Cardiac muscle cell (in vitro differentiated cells and primary cell): ENCODE measurements around the gene AQP6. TPM values are rescaled to one million over a fixed set of nuclear protein-coding genes. Genes with fewer than 3 reads are reported as not detected.
A peak's percentile ranks its signal among the peaks of the same experiment; 100 is the strongest.

Source experiments
- DNase-seq, 2 donors: peaks; one replicate each; pipeline versions ENCODE4 v3.0.0 to v3.0.0-alpha.2; 2010 to 2017; ENCODE audit warnings: low read depth in 1 of 2, low spot score in 1 of 2
- H3K27ac ChIP-seq: fragments of 200-600 bp; sonication (generic); 2 replicates; pipeline ENCODE4 v1.5.1; 2016
- H3K27me3 ChIP-seq: fragments of 200-600 bp; sonication (generic); 2 replicates; pipeline ENCODE4 v1.6.0; 2016; ENCODE audit warnings: control low read depth
- H3K36me3 ChIP-seq: fragments of 200-600 bp; sonication (generic); 2 replicates; pipeline ENCODE4 v1.5.1; 2016; ENCODE audit warnings: control low read depth
- H3K4me1 ChIP-seq: fragments of 200-600 bp; sonication (generic); 2 replicates; pipeline ENCODE4 v1.8.1; 2017; ENCODE audit warnings: low read depth, mild to moderate bottlenecking, mixed run types
- H3K4me3 ChIP-seq: fragments of 200-600 bp; sonication (generic); 2 replicates; pipeline ENCODE4 v1.5.1; 2016; ENCODE audit warnings: mild to moderate bottlenecking
- H3K9me3 ChIP-seq: fragments of 200-600 bp; sonication (generic); 2 replicates; pipeline ENCODE4 v1.5.1; 2017; ENCODE audit warnings: low read depth, mild to moderate bottlenecking, control low read depth
- CTCF ChIP-seq: IDR thresholded peaks from 2 replicates; pipeline ENCODE4 v1.5.1; 2012; ENCODE audit warnings: low read depth, mild to moderate bottlenecking, low read length
- polyA plus RNA-seq: library from polyadenylated mRNA; unstranded; fragments of >200 nt; fragmentation: Nextera tagmentation; extraction: Ambion mirVana; gene quantifications from 2 replicates; pipeline ENCODE4 v1.2.1, GENCODE V29; 2016
- total RNA-seq: library from RNA; depleted of rRNA; stranded (reverse); fragments of >200 nt; gene quantifications from 2 replicates; pipeline ENCODE4 v1.2.3, GENCODE V29; 2016

Gene AQP6
- total and polyA plus RNA-seq, 2 experiments from 2014 or later, result 0.26 to 1.8 TPM

GRCh38 chr12:50018154-50018553, 45.4 kb downstream of the AQP6 start:
- Histone ChIP-seq H3K4me3 (no peak overlapping the region), H3K36me3 (no peaks in the 10 kb centered on the region), H3K4me1 (peaks cover 27% of the 10 kb centered on the region), H3K27ac (no peak overlapping the region), H3K27me3 (no peaks in the 10 kb centered on the region), H3K9me3 (no peaks in the 10 kb centered on the region)
- no peak for TF ChIP-seq CTCF
- DNase-seq, result peak in 1 of 2 donors; percentile 33

GRCh38 chr12:50018968-50019367, 46.2 kb downstream of the AQP6 start:
- peak in 1 of 2 donors; percentile 73 for DNase-seq

GRCh38 chr12:50019524-50019923, 46.8 kb downstream of the AQP6 start:
- H3K27me3 ChIP-seq, result no peaks in the 10 kb centered on the region
- H3K4me3 ChIP-seq, result no peak overlapping the region
- H3K4me1 ChIP-seq, result peaks cover 27% of the 10 kb centered on the region
- DNase-seq, result no peak
- H3K36me3 ChIP-seq, result no peaks in the 10 kb centered on the region
- no peak for TF ChIP-seq CTCF
- no peak overlapping the region for H3K27ac ChIP-seq
- no peaks in the 10 kb centered on the region for H3K9me3 ChIP-seq

More at GRCh38 chr12:50018968-50019367, 46.2 kb downstream of the AQP6 start:
- H3K27me3 ChIP-seq, result no peaks in the 10 kb centered on the region
- no peak for TF ChIP-seq CTCF
- no peak overlapping the region for H3K27ac ChIP-seq
- H3K36me3 ChIP-seq, result no peaks in the 10 kb centered on the region
- H3K4me1 ChIP-seq, result peaks cover 27% of the 10 kb centered on the region
- no peaks in the 10 kb centered on the region for H3K9me3 ChIP-seq
- H3K4me3 ChIP-seq, result no peak overlapping the region

GRCh38 chr12:50021031-50021430, 48.3 kb downstream of the AQP6 start:
- Histone ChIP-seq H3K27ac (no peak overlapping the region), H3K4me1 (peaks cover 27% of the 10 kb centered on the region), H3K4me3 (no peak overlapping the region), H3K9me3 (no peaks in the 10 kb centered on the region), H3K27me3 (no peaks in the 10 kb centered on the region), H3K36me3 (no peaks in the 10 kb centered on the region)
- DNase-seq, result no peak
- TF ChIP-seq CTCF, result no peak

- Histone ChIP-seq H3K27me3 (no peaks in the 10 kb centered on the region), H3K36me3 (no peaks in the 10 kb centered on the region), H3K9me3 (no peaks in the 10 kb centered on the region), H3K4me3 (no peak overlapping the region), H3K4me1 (peaks cover 18% of the 10 kb centered on the region), H3K27ac (no peak overlapping the region)
- no peak for DNase-seq
- no peak for TF ChIP-seq CTCF
Observed at GRCh38 chr12:50022903-50023302, 50.2 kb downstream of the AQP6 start.

- Histone ChIP-seq H3K36me3 (no peaks in the 10 kb centered on the region), H3K9me3 (no peaks in the 10 kb centered on the region), H3K27me3 (no peaks in the 10 kb centered on the region), H3K4me1 (peaks cover 5% of the 10 kb centered on the region), H3K27ac (no peak overlapping the region), H3K4me3 (peak overlapping the region; percentile 77)
- no peak for TF ChIP-seq CTCF
- no peak for DNase-seq
Observed at GRCh38 chr12:50024227-50024626, 51.5 kb downstream of the AQP6 start.
